GM19240 (cell line): ENCODE results near the gene SLC5A6.
A peak's percentile ranks its signal among the peaks of the same experiment; 100 is the strongest.

ENCODE experiments used
- DNase-seq: peaks from one replicate; pipeline ENCODE4 v3.0.0; 2011; ENCODE audit warnings: low spot score; ENCODE audit not compliant: insufficient read length

Gene SLC5A6

GRCh38 chr2:27211943-27212625 lies at the start of gene SLC5A6, which contains the start of gene ATRAID:
Gene SLC5A6, minus strand, starts transcription at chr2:27212268. Its CDS starts 4,618 bp downstream, at chr2:27207650.
Gene ATRAID, plus strand, starts transcription at chr2:27212041. Its CDS starts 328 bp downstream, at chr2:27212369.
- DNase-seq, result peak; percentile 94

DNA sequence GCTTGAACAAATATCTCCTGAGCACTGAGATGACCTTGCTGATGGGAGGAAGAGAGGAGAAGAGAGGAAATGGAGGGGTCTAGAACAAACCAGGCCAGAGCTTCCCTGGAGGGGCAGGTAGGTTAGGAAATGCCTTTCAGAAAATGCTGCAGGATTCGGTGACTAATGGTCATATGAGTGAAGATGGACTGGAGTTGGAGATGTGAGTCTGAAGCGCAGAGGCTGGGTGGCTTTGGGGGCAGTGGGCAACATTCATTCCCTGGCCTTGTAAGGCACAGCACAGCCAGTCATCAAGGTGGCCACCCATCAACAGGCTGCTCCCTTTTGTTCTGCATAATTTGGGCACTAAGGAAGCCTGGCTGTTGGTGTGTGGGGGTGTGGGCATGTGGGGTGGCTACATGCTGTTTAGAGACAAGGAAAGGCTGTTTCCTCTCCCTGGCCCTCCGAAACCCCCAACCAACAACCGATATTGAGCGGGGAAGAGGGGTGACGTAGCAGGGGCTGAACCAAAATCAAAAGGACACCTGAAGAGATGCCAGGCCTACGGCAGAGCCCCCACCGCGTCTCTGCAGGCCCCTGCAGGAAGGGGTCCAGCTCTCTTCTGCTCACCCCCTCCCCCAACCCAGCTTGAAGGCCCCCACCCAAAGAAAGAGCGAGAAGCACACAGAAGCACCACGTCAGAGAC lies 49.3 kb upstream of the SLC5A6 start:
- no peak for DNase-seq

DNA sequence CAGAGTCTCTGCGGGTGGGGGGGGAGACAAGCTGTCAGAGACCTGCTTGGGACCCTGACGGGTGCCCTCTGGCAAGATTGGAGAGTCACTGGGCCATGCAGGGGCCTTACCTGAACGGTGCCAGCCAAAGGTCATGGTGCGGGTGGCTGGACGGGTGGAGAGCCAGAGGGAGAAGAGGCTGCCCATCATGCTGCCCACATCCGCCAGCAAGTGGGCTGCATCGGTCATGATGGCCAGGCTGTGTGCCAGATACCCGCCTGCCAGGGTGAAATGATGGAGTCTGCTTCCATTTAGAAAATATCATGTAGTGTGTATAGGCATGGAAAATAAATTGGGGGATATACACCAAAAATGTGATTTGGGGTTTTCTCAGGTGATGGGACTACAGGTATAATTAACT lies 46.0 kb upstream of the SLC5A6 start:
- no peak for DNase-seq

GRCh38 chr2:27256855-27257454 lies 44.9 kb upstream of the SLC5A6 start:
- no peak for DNase-seq

- DNase-seq, result no peak
These were observed 43.6 kb upstream of the SLC5A6 start for GRCh38 chr2:27255660-27256059.

DNA sequence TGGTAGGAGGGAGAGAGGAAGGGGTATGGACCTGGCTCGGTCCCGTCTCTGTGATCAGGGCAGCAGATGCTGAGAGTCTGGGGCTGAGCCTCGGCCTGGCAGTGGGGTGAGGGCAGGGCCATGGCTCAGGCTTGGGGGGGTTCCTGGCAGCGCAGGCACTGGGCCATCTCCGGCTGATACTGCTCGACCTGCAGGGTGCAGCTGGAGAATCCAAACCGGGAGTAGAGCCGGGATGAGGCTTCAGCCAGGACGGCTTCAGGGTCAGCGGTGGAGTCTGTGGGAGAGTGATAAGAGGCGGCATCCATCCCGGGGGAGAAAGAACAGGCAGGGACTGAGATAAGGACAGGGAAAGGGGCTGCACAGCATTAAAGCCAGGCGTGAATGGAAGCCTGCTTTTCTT lies 43.1 kb upstream of the SLC5A6 start:
- DNase-seq, result no peak

GRCh38 chr2:27251766-27252165 lies 39.7 kb upstream of the SLC5A6 start:
- no peak for DNase-seq

- no peak for DNase-seq
These were observed 38.7 kb upstream of the SLC5A6 start for GRCh38 chr2:27250652-27251379.

- DNase-seq, result peak; percentile 62
These were observed 38.0 kb upstream of the SLC5A6 start for GRCh38 chr2:27249891-27250651.

DNA sequence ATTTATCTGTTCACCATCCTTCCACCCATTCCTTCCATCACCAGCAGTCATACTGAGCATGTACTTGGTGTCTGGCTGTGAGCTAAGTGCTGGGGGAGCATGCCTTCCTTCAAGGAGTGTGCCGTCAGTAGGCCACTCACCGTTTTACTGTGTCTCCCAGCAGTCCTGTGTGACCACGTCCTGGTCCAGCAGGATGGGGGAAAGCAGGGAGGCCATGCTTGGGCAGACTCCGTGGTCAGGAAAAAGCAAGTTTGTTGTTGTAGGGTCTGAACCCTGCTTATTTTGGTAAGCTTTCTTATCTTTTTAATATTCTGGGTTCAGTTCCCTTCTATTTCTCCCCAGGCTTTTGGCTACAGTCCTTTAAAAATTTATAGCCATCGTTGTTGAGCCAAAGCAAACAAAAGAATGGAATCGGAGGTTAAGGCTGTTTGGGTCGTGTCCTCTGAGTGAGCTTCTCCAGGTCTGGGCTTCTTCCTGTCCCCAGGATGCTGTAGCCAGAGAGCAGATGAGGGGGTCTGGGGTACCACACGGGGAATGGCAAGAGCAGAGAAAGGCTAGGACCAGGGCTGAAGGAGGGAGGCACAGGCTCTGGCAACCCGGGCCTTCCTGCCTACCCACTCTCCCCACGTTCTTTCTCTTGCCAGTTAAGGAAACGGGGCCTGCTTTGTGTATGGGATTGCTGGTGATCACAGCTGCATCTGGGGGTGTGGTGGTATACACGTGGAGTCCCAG lies 37.3 kb upstream of the SLC5A6 start:
- no peak for DNase-seq

GRCh38 chr2:27247893-27248292 lies 35.8 kb upstream of the SLC5A6 start:
- DNase-seq, result no peak

GRCh38 chr2:27245626-27246025 lies 33.6 kb upstream of the SLC5A6 start:
- no peak for DNase-seq

DNA sequence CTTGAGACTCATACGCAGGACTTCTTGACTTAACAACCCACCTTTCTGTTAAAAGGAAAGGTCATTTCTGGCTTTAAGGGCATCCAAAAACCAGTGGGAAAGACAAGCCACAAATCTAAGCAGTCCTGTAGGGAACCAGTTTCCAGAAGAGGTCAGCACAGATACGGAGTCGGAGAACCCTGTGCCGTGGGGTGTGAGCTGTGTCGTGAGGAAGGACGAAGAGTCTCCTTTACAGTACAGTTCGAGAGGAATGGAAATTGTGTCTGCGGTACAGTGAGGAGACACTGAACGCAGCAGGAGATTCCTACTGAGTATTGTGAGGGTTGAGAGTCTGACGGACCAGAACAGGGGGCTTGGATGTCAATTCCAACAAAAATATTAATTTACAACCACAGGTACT lies 33.0 kb upstream of the SLC5A6 start:
- DNase-seq, result no peak

DNA sequence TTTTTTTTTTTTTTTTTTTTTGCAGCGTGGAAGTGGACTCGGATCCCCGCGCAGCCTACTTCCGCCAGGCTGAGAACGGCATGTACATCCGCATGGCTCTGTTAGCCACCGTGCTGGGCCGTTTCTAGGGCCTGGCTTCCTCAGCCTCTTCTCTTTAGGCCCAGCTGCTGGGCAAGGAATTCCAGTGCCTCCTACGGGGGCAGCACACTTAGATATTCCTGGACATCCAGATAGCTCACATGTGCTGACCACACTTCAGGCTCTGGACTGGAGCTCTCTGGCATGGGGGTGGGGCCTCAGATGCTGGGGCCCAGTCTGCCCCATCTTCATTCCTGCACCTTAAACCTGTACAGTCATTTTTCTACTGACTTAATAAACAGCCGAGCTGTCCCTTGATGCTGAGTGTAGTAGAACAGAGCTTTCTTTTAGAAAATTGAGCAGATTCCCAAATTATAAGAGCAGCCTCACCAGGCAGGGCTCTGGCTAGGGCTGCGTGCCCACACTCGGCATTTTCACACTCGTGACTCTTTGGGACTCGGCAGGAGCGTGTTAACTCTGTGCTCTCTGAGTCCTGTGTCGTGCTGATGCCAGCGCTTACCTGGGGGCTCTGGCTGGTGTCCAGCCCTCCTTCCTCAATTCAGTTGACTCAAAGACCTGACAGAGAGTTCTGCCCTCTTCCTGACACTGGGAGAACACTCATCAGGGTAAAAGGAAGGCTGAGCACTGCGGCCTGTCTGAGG lies 31.5 kb upstream of the SLC5A6 start:
- DNase-seq, result no peak

DNA sequence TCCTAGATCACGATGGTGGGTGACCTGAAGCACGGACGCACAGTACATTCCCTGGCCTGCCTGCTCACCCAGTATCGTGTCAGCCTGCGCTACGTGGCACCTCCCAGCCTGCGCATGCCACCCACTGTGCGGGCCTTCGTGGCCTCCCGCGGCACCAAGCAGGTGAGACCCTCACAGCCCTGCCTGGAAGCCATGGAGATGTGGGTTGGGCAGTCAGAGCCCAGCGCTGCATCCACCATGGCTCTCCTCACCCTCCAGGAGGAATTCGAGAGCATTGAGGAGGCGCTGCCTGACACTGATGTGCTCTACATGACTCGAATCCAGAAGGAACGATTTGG lies 30.5 kb upstream of the SLC5A6 start:
- DNase-seq, result no peak

DNA sequence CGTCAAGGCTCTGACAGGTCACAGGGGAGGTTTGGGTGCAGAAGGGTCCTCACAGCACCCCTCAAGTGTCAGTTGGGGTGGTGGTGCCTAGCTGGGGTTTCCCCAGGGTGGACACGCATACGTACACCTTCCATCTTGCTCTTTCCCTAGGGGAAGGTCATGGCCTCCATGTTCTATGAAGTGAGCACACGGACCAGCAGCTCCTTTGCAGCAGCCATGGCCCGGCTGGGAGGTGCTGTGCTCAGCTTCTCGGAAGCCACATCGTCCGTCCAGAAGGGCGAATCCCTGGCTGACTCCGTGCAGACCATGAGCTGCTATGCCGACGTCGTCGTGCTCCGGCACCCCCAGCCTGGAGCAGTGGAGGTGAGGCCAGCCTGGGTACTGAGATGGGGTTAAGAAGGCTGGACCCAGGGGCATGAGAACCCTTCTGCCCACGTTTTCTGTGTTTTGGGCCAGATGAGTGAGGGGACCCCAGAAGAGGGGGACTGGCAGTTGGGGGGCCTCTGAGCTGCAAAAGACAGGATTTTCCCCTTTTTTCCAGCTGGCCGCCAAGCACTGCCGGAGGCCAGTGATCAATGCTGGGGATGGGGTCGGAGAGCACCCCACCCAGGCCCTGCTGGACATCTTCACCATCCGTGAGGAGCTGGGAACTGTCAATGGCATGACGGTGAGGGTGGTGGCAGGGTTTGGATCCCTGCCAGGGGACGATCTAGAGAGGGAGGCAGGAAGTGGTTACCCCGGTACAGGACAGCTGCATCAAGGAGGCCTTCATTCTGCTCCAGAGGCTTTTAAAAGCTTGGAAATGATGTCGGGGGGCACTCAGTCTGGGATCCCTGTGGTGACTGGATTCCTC lies 29.9 kb upstream of the SLC5A6 start:
- no peak for DNase-seq

- no peak for DNase-seq
These were observed 28.3 kb upstream of the SLC5A6 start for GRCh38 chr2:27240406-27240805.

- DNase-seq, result no peak
These were observed 26.9 kb upstream of the SLC5A6 start for GRCh38 chr2:27238976-27239375.

DNA sequence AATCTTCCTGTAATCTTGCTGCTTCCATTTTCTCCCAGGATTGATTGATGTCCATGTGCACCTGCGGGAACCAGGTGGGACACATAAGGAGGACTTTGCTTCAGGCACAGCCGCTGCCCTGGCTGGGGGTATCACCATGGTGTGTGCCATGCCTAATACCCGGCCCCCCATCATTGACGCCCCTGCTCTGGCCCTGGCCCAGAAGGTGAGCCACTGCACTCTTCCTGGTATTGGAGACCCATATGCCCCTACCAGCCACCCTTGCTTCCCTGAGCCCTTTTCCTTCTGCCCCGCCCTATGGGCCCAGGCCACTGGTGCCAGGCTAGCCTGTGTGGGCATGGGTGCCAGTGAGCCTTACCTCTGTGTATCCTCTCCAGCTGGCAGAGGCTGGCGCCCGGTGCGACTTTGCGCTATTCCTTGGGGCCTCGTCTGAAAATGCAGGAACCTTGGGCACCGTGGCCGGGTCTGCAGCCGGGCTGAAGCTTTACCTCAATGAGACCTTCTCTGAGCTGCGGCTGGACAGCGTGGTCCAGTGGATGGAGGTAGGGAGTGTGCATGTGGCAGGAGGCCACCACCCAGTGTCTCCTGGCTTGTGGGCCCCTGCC lies 25.4 kb upstream of the SLC5A6 start:
- no peak for DNase-seq
